ENCODE data around the gene NFIB.

DNA sequence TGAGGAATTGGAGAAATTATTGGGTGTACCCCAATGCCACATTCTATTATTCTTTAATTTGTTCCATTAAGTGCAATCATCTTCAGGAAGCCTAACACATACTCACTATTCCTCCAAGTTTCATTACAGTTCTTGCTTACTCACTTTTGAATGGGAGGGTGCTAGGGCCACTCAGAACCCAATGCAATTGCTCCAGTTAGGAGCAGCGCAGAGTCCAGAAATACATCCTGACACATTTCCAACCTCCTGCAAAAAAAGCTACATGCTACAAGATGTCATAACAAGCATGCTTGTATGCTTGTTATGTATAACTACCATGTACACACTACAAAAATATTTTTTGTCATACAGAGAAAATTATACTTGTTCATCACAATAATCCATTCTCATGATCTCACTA lies 27.8 kb downstream of the NFIB start:
- TF ChIP-seq, protein P1, sequence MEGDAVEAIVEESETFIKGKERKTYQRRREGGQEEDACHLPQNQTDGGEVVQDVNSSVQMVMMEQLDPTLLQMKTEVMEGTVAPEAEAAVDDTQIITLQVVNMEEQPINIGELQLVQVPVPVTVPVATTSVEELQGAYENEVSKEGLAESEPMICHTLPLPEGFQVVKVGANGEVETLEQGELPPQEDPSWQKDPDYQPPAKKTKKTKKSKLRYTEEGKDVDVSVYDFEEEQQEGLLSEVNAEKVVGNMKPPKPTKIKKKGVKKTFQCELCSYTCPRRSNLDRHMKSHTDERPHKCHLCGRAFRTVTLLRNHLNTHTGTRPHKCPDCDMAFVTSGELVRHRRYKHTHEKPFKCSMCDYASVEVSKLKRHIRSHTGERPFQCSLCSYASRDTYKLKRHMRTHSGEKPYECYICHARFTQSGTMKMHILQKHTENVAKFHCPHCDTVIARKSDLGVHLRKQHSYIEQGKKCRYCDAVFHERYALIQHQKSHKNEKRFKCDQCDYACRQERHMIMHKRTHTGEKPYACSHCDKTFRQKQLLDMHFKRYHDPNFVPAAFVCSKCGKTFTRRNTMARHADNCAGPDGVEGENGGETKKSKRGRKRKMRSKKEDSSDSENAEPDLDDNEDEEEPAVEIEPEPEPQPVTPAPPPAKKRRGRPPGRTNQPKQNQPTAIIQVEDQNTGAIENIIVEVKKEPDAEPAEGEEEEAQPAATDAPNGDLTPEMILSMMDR (IDR thresholded peaks at IDR 0.05): no peak
- TF ChIP-seq, protein P2, sequence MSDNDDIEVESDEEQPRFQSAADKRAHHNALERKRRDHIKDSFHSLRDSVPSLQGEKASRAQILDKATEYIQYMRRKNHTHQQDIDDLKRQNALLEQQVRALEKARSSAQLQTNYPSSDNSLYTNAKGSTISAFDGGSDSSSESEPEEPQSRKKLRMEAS (IDR thresholded peaks at IDR 0.05): no peak
- TF ChIP-seq POLR2AphosphoS2 (conservative IDR thresholded peaks at IDR 0.05; ENCODE audit: low read length): no peak
- TF ChIP-seq CEBPB (IDR thresholded peaks at IDR 0.05): no peak
- no peak for TF ChIP-seq POLR2A (IDR thresholded peaks at IDR 0.05; ENCODE audit: low read length)
- no peak for TF ChIP-seq SREBF2 (IDR thresholded peaks at IDR 0.05)
- no peak for TF ChIP-seq NR3C1 (IDR thresholded peaks at IDR 0.05)
- TF ChIP-seq RAD21 (conservative IDR thresholded peaks at IDR 0.05 in 1 of 2, IDR thresholded peaks at IDR 0.05 in 1 of 2): no peak

Measured in A549 (cell line).